ENCODE results near the gene TNRC6A. TPM values are rescaled to one million over a fixed set of nuclear protein-coding genes. Genes with fewer than 3 reads are reported as not detected.

The TNRC6A gene
- total RNA-seq, 1 donor from 2014 or later = 92.5 TPM

DNA sequence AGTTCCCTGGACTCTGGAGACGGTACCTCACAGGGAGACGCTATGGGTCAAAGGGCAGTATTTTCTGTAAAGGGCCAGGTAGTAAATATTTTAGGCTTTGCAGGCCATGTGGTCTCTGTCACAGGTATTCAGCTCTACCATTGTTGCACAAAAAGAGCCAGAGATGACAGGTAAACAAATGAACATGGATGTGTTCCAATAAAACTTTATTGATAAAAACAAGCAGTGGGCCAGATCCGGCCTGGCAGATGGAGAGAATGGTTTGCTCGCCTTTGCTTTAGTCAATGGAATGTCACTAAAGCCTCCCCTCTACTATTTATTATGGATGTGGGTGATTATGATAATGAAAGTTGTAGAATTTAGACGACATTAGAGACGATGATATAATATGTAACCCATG lies 107.4 kb downstream of the TNRC6A start:
- H3K36me3 Mint-ChIP-seq (ENCODE audit: insufficient read depth) = no peaks in the 10 kb centered on the region
- TF ChIP-seq, protein P1, sequence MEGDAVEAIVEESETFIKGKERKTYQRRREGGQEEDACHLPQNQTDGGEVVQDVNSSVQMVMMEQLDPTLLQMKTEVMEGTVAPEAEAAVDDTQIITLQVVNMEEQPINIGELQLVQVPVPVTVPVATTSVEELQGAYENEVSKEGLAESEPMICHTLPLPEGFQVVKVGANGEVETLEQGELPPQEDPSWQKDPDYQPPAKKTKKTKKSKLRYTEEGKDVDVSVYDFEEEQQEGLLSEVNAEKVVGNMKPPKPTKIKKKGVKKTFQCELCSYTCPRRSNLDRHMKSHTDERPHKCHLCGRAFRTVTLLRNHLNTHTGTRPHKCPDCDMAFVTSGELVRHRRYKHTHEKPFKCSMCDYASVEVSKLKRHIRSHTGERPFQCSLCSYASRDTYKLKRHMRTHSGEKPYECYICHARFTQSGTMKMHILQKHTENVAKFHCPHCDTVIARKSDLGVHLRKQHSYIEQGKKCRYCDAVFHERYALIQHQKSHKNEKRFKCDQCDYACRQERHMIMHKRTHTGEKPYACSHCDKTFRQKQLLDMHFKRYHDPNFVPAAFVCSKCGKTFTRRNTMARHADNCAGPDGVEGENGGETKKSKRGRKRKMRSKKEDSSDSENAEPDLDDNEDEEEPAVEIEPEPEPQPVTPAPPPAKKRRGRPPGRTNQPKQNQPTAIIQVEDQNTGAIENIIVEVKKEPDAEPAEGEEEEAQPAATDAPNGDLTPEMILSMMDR (IDR thresholded peaks at IDR 0.05; ENCODE audit: unreplicated experiment) = no peak
- H3K4me3 Mint-ChIP-seq (ENCODE audit: low read depth) = no peak overlapping the region
- DNase-seq (ENCODE audit: low spot score, unreplicated experiment) = no peak
- H3K4me1 Mint-ChIP-seq (ENCODE audit: low read depth) = peaks cover 14% of the 10 kb centered on the region
- H3K9me3 Mint-ChIP-seq (ENCODE audit: low read depth) = no peaks in the 10 kb centered on the region
- no peaks in the 10 kb centered on the region for H3K27me3 Mint-ChIP-seq
- no peak overlapping the region for H3K27ac Mint-ChIP-seq

DNA sequence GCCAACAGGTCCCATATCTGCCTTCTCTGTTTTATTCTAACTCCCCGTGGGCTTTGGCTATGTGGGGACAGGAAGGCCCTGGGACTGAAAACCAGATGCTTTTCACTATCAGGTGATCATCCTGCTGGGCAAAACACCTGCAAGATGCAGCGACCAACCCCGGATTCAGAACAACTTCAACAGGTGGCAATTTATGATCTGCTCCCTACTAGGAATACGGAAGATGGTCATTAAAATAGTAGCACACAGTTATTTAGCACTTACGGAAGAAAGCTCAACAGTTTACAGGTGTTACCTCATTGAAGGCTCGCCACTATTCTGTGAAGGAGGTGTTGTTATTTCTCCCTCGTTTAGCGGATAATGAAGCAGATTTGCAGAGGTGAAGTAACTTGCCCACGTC lies 108.5 kb downstream of the TNRC6A start:
- Mint-ChIP-seq H3K36me3 (ENCODE audit: insufficient read depth) (no peaks in the 10 kb centered on the region), H3K9me3 (ENCODE audit: low read depth) (no peaks in the 10 kb centered on the region), H3K27ac (no peak overlapping the region), H3K27me3 (no peaks in the 10 kb centered on the region), H3K4me1 (ENCODE audit: low read depth) (peaks cover 14% of the 10 kb centered on the region), H3K4me3 (ENCODE audit: low read depth) (no peak overlapping the region)
- no peak for DNase-seq (ENCODE audit: low spot score, unreplicated experiment)
- TF ChIP-seq, protein P1 (IDR thresholded peaks at IDR 0.05; ENCODE audit: unreplicated experiment) = no peak

DNA sequence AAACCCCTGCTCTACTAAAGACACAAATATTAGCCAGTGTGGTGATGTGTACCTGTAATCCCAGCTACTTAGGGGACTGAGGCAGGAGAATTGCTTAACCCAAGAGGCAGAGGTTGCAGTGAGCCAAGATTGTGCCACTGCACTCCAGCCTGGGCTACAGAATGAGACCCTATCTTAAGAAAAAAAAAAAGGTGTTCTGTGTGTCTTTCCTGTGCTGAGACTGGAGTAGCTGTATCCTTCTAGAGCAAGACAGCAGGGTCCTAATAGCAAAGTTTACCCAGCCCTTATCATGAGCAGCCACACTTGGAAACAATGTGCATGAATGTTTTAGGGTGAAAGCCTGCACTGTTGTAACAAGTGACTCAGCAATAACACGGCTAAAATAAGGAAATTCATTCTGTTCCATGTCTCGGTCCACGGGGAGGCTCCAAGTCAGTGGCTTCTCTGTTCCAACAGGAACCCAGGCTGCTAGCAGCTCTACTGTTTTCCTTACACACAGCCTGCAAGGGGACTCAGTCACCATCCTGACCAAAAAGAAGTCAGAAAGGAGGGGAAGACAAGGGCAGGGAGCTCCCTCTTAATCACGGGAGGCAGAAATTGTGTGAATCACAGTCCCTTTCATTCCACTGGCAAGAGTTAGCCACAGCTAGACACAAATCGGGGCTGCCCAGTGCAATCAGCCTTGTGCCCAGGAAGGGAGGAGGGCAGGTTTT lies 109.3 kb downstream of the TNRC6A start:
- H3K4me3 Mint-ChIP-seq (ENCODE audit: low read depth) = no peak overlapping the region

DNA sequence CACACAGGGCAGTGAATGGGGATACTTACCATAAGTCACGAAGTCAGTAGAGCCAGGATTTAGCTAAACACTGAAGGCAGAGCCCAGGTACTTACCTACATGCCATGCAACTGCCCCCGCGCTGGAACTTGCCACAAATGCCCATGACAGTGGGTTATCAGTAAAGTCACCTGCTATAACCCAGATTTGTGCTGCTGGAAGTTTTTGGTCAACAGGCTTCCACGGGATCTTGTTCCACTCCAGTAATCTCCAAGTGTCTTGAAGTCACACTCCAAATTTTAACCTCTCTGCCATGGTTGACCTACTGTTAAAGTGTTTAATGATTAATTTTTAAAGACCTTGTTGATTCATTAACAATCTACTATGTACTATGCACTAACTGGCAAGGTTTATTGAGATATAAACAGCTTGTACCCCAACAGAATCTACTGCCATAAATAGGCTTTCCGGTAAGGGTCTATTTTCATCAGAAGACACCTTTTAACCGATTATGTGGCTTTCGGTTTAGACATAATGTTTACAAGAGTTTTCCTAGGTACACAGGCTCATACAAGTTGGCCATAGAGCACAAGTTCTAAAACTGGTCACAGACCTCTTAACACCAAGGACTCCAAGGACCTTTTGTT lies 110.0 kb downstream of the TNRC6A start:
- Mint-ChIP-seq H3K27ac (no peak overlapping the region), H3K9me3 (ENCODE audit: low read depth) (no peaks in the 10 kb centered on the region), H3K4me3 (ENCODE audit: low read depth) (no peak overlapping the region), H3K27me3 (no peaks in the 10 kb centered on the region), H3K4me1 (ENCODE audit: low read depth) (peaks cover 15% of the 10 kb centered on the region), H3K36me3 (ENCODE audit: insufficient read depth) (no peaks in the 10 kb centered on the region)
- TF ChIP-seq, protein P1 (IDR thresholded peaks at IDR 0.05; ENCODE audit: unreplicated experiment) = no peak
- no peak for DNase-seq (ENCODE audit: low spot score, unreplicated experiment)

More for the DNA sequence above, 109.3 kb downstream of the TNRC6A start:
- peaks cover 14% of the 10 kb centered on the region for H3K4me1 Mint-ChIP-seq (ENCODE audit: low read depth)
- no peak for DNase-seq (ENCODE audit: low spot score, unreplicated experiment)
- TF ChIP-seq, protein P1 (IDR thresholded peaks at IDR 0.05; ENCODE audit: unreplicated experiment) = no peak
- no peaks in the 10 kb centered on the region for H3K27me3 Mint-ChIP-seq
- H3K9me3 Mint-ChIP-seq (ENCODE audit: low read depth) = no peaks in the 10 kb centered on the region
- no peaks in the 10 kb centered on the region for H3K36me3 Mint-ChIP-seq (ENCODE audit: insufficient read depth)
- H3K27ac Mint-ChIP-seq = peak overlapping the region; percentile 88

DNA sequence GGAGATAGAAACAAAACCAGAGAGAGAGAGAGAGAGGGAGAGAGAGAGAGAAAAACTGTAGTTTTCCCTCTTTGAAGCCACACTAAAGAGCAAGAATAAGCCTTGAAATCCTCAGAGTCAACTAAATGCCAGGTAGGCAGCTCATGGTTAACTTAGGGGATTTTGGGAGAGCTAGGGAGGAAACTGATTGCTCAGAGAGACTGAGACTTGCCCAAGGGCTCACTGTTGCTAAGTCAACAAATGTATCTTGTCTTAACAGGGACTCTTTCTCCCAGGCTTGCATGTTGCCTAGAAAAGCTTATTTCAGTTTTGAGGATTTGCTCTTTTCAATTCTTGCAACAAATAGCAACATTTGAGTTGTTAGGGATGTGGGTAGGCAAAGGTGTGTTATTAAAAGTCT lies 111.8 kb downstream of the TNRC6A start:
- Mint-ChIP-seq H3K4me1 (ENCODE audit: low read depth) (peaks cover 14% of the 10 kb centered on the region), H3K9me3 (ENCODE audit: low read depth) (no peaks in the 10 kb centered on the region), H3K27me3 (no peaks in the 10 kb centered on the region), H3K36me3 (ENCODE audit: insufficient read depth) (no peaks in the 10 kb centered on the region), H3K27ac (peak overlapping the region; percentile 17), H3K4me3 (ENCODE audit: low read depth) (no peak overlapping the region)
- no peak for DNase-seq (ENCODE audit: low spot score, unreplicated experiment)
- TF ChIP-seq, protein P1 (IDR thresholded peaks at IDR 0.05; ENCODE audit: unreplicated experiment) = no peak

All from progenitor cell of endocrine pancreas (in vitro differentiated cells).